Thyroid gland (tissue), 4 donors: ENCODE measurements around the gene PAAF1. TPM values are rescaled to one million over a fixed set of nuclear protein-coding genes. Genes with fewer than 3 reads are reported as not detected.

ENCODE experiments used
- DNase-seq, 2 donors: peaks; one replicate each; pipeline ENCODE4 v3.0.0-alpha.2; 2019
- H3K27ac ChIP-seq, 3 donors: fragments of 200-600 bp; sonication (generic); 1 replicate in 2 of 3; 2 replicates in 1 of 3; pipeline ENCODE4 v1.5.1; 2016 to 2019; ENCODE audit warnings: mild to moderate bottlenecking in 1 of 3, moderate library complexity in 1 of 3
- H3K27me3 ChIP-seq: fragments of 200-600 bp; sonication (generic); one replicate; pipeline ENCODE4 v1.5.1; 2019
- H3K36me3 ChIP-seq, 2 donors: fragments of 200-600 bp; sonication (generic); one replicate each; pipeline ENCODE4 v1.5.1; 2016 to 2019
- H3K4me1 ChIP-seq, 2 donors: fragments of 200-600 bp; sonication (generic); one replicate each; pipeline ENCODE4 v1.5.1; 2017 to 2019
- H3K4me3 ChIP-seq, 3 donors: fragments of 200-600 bp; sonication (generic); replicated peaks in 1 of 3; 1 replicate in 2 of 3; 2 replicates in 1 of 3; pipeline ENCODE4 v1.5.1; 2016; ENCODE audit warnings: mild to moderate bottlenecking in 1 of 3
- H3K9me3 ChIP-seq: fragments of 200-600 bp; sonication (generic); one replicate; pipeline ENCODE4 v1.5.1; 2017
- CTCF ChIP-seq, 6 experiments: fragments of 200-600 bp in 3 of 6; fragments of 450-650 bp in 3 of 6; sonication (generic) in 3 of 6; IDR thresholded peaks; one replicate each; pipeline ENCODE4 v1.5.1; 2016 to 2019; ENCODE audit warnings: antibody characterized with exemption in 6 of 6, mild to moderate bottlenecking in 2 of 6, inconsistent platforms in 1 of 6, moderate library complexity in 1 of 6
- POLR2A ChIP-seq, 2 donors: fragments of 450-650 bp; IDR thresholded peaks; one replicate each; pipeline ENCODE4 v1.6.1; 2017; ENCODE audit warnings: antibody characterized with exemption in 2 of 2, mild to moderate bottlenecking in 2 of 2, moderate library complexity in 1 of 2
- WGBS, 2 donors: methylation state at CpG; one replicate each; pipeline ENCODE4 v1.1.5; 2017; 5-methylcytosine and 5-hydroxymethylcytosine counted together
- intact Hi-C: fragments of 100-400 bp; cut with DNase I; formaldehyde crosslinking; loops from one replicate; pipeline ENCODE4 v1.15.1; 2023
- total RNA-seq, 4 donors: library from RNA; depleted of rRNA; stranded (reverse); fragments of >200 nt; gene quantifications; one replicate each; pipeline ENCODE4 v1.2.3, GENCODE V29; 2016

PAAF1 gene
- total RNA-seq, 4 donors from 2014 or later: 10.0 to 23.3 (median 15.9) TPM

- TF ChIP-seq POLR2A (IDR thresholded peaks at IDR 0.05) (no peak), CTCF (IDR thresholded peaks at IDR 0.05) (no peak)
- Histone ChIP-seq H3K27ac (no peak overlapping the region), H3K4me1 (peaks cover 15 to 42% of the 10 kb centered on the region in 2 donors), H3K36me3 (peaks cover 30 to 43% of the 10 kb centered on the region in 2 donors), H3K27me3 (no peaks in the 10 kb centered on the region), H3K9me3 (no peaks in the 10 kb centered on the region), H3K4me3 (no peak overlapping the region)
- intact Hi-C loops: no loop called here
- no peak for DNase-seq
- 94 to 95% methylated on average over 13 to 14 of the region's 14 CpGs for WGBS, 2 donors
These were observed 99.8 kb downstream of the PAAF1 start for GRCh38 chr11:73976451-73977151.

- Histone ChIP-seq H3K27ac (peak overlapping the region in 1 of 3 donors; percentile 93), H3K4me3 (no peak overlapping the region)
These were observed 101.2 kb downstream of the PAAF1 start for GRCh38 chr11:73977856-73978519.

GRCh38 chr11:73978576-73979086, 101.8 kb downstream of the PAAF1 start:
- no peak for TF ChIP-seq CTCF (IDR thresholded peaks at IDR 0.05)
- TF ChIP-seq POLR2A (IDR thresholded peaks at IDR 0.05): no peak
- peaks cover 30 to 43% of the 10 kb centered on the region in 2 donors for H3K36me3 ChIP-seq
- WGBS, 2 donors: 79 to 93% methylated on average over 3 of the region's 3 CpGs
- H3K27ac ChIP-seq: peak overlapping the region in 2 of 3 donors; percentile 92 to 93
- H3K27me3 ChIP-seq: no peaks in the 10 kb centered on the region
- H3K4me3 ChIP-seq: no peak overlapping the region
- peaks cover 21 to 35% of the 10 kb centered on the region in 2 donors for H3K4me1 ChIP-seq
- intact Hi-C loops: no loop called here
- H3K9me3 ChIP-seq: no peaks in the 10 kb centered on the region
- DNase-seq: no peak

More at GRCh38 chr11:73977856-73978519, 101.2 kb downstream of the PAAF1 start:
- no peaks in the 10 kb centered on the region for H3K9me3 ChIP-seq
- H3K36me3 ChIP-seq: peaks cover 30 to 43% of the 10 kb centered on the region in 2 donors
- H3K27me3 ChIP-seq: no peaks in the 10 kb centered on the region
- TF ChIP-seq POLR2A (IDR thresholded peaks at IDR 0.05): no peak
- no peak for TF ChIP-seq CTCF (IDR thresholded peaks at IDR 0.05)
- no peak for DNase-seq
- H3K4me1 ChIP-seq: peaks cover 21 to 39% of the 10 kb centered on the region in 2 donors
- intact Hi-C loops: no loop called here
- 95 to 97% methylated on average over 18 of the region's 18 CpGs for WGBS, 2 donors

- TF ChIP-seq POLR2A (IDR thresholded peaks at IDR 0.05) (peak in 1 of 2 donors; percentile 37), CTCF (IDR thresholded peaks at IDR 0.05) (no peak)
These were observed 103.5 kb downstream of the PAAF1 start for GRCh38 chr11:73980001-73980961.

More at GRCh38 chr11:73980001-73980961, 103.5 kb downstream of the PAAF1 start:
- Histone ChIP-seq H3K4me1 (peaks cover 21 to 28% of the 10 kb centered on the region in 2 donors), H3K4me3 (peak overlapping the region in 1 of 3 donors; percentile 2), H3K36me3 (peaks cover 26 to 32% of the 10 kb centered on the region in 2 donors), H3K27ac (peak overlapping the region in 2 of 3 donors; percentile 92 to 93), H3K9me3 (no peaks in the 10 kb centered on the region), H3K27me3 (no peaks in the 10 kb centered on the region)
- 48 to 65% methylated on average over 6 of the region's 6 CpGs for WGBS, 2 donors
- intact Hi-C loops: loop anchor here (5.0 kb wide), 1 partner anchor 42 kb away; no protein-coding TSS in a partner anchor
- peak; percentile 75 to 80 for DNase-seq

Other genes starting within 250 kb of the PAAF1 start
- 10 to 100 TPM; 25.1 to 98.8 (median 77.4) TPM for gene PLEKHB1, start 230.4 kb upstream of the PAAF1 start, total RNA-seq
- 100 to 1,000 TPM; 131 to 191 (median 178) TPM for gene RAB6A, start 115.9 kb upstream of the PAAF1 start, total RNA-seq
- gene MRPL48, start 89.1 kb upstream of the PAAF1 start, total RNA-seq: 10 to 100 TPM; 16.0 to 38.5 (median 29.8) TPM
- gene COA4, start 153 bp upstream of the PAAF1 start, total RNA-seq: 100 to 1,000 TPM in 2 of 4 donors, 10 to 100 TPM in 2; 62.9 to 117 (median 103) TPM
- gene DNAJB13, start 74.0 kb downstream of the PAAF1 start, total RNA-seq: under 1 TPM in 1 of 4 donors, not detected in 3; 0.75 TPM
- 10 to 100 TPM; 41.4 to 97.0 (median 52.5) TPM for gene UCP2, start 105.8 kb downstream of the PAAF1 start, total RNA-seq
- 1 to 10 TPM; 3.1 to 3.6 (median 3.4) TPM for gene UCP3, start 132.1 kb downstream of the PAAF1 start, total RNA-seq